ENCODE data around the gene PRSS56. TPM values are rescaled to one million over a fixed set of nuclear protein-coding genes. Genes with fewer than 3 reads are reported as not detected.
A peak's percentile ranks its signal among the peaks of the same experiment; 100 is the strongest.

Gene PRSS56
- polyA plus RNA-seq, 3 donors: not detected

- 14% methylated on average over 12 of the region's 21 CpGs for WGBS (ENCODE audit: insufficient coverage)
- peak overlapping the region; percentile 88 for H2AFZ ChIP-seq (ENCODE audit: insufficient read depth, low read depth, low read length, poor library complexity, severe bottlenecking)
- no peak for TF ChIP-seq CTCF (IDR thresholded peaks at IDR 0.05)
- H3K9me3 ChIP-seq (replicated peaks in 1 of 2; ENCODE audit: control insufficient read depth in 1 of 2, insufficient read depth in 1 of 2, low read length in 2 of 2): no peaks in the 10 kb centered on the region
- Mint-ChIP-seq H3K4me1 (peaks cover 71% of the 10 kb centered on the region), H3K9me3 (no peaks in the 10 kb centered on the region), H3K27ac (peak overlapping the region; percentile 95 to 98 (median 96)), H3K36me3 (peaks cover 20 to 47% of the 10 kb centered on the region in 2 donors), H3K4me3 (peak overlapping the region; percentile 97 to 99), H3K27me3 (ENCODE audit: low read depth in 3 of 3) (peaks cover 0 to 1% (median 0%) of the 10 kb centered on the region in 3 donors)
- H3K79me2 ChIP-seq (ENCODE audit: insufficient read depth, low read length): peaks cover 81% of the 10 kb centered on the region
- peaks cover 45 to 62% of the 10 kb centered on the region in 2 donors for H3K4me1 ChIP-seq (ENCODE audit: control insufficient read depth in 1 of 2, insufficient read depth in 2 of 2, low read length in 2 of 2)
- intact Hi-C loops (cut with micrococcal nuclease): loop anchor here (2.0 to 10.0 kb wide), 3 partner anchors 145 to 1085 kb away; partner anchors contain the start of genes GIGYF2 (in 2 of the 2) and NCL (in 1 of the 2)
- H3K9ac ChIP-seq (ENCODE audit: insufficient read depth, low read length, poor library complexity, severe bottlenecking): peak overlapping the region; percentile 97
- DNase-seq: no peak
- peak overlapping the region; percentile 64 to 88 (median 74) for H3K4me3 ChIP-seq (replicated peaks in 1 of 3; ENCODE audit: low read depth in 2 of 3, low read length in 3 of 3)
- peaks cover 59% of the 10 kb centered on the region for H4K20me1 ChIP-seq (ENCODE audit: insufficient read depth, low read length)
- peaks cover 0 to 27% of the 10 kb centered on the region in 2 donors for H3K36me3 ChIP-seq (replicated peaks in 1 of 2; ENCODE audit: control insufficient read depth in 1 of 2, insufficient read depth in 2 of 2, low read length in 2 of 2)
- H3K27me3 ChIP-seq (ENCODE audit: control insufficient read depth in 2 of 2, insufficient read depth in 2 of 2, low read length in 2 of 2): no peaks in the 10 kb centered on the region
- H3K4me2 ChIP-seq (replicated peaks; ENCODE audit: extremely low read depth, low read length, poor library complexity, severe bottlenecking): peak overlapping the region; percentile 94
- peak overlapping the region; percentile 94 for H3K27ac ChIP-seq (ENCODE audit: low read depth in 1 of 2, low read length in 2 of 2)
Observed at GRCh38 chr2:232549655-232550353, 29.6 kb downstream of the PRSS56 start.

- H4K20me1 ChIP-seq (ENCODE audit: insufficient read depth, low read length): peaks cover 63% of the 10 kb centered on the region
- Mint-ChIP-seq H3K4me3 (peak within 1 kb of the TSS; percentile 97 to 99), H3K27ac (peak within 1 kb of the TSS; percentile 95 to 98 (median 96)), H3K9me3 (no peaks in the 10 kb centered on the region), H3K27me3 (ENCODE audit: low read depth in 3 of 3) (peaks cover 0 to 1% (median 0%) of the 10 kb centered on the region in 3 donors), H3K36me3 (peaks cover 21 to 49% of the 10 kb centered on the region in 2 donors), H3K4me1 (peaks cover 71% of the 10 kb centered on the region)
- WGBS (ENCODE audit: insufficient coverage): under 1% methylated on average over 64 of the region's 81 CpGs
- DNase-seq: peak; percentile 90 to 94 (median 93)
- intact Hi-C loops (cut with micrococcal nuclease): loop anchor here (2.0 to 10.0 kb wide), 3 partner anchors 144 to 1086 kb away; partner anchors contain the start of genes GIGYF2 (in 2 of the 2) and NCL (in 1 of the 2)
- H3K4me3 ChIP-seq (replicated peaks in 1 of 3; ENCODE audit: low read depth in 2 of 3, low read length in 3 of 3): peak within 1 kb of the TSS; percentile 64 to 88 (median 74)
- TF ChIP-seq CTCF (IDR thresholded peaks at IDR 0.05): peak; percentile 43
- peaks cover 0 to 34% of the 10 kb centered on the region in 2 donors for H3K36me3 ChIP-seq (replicated peaks in 1 of 2; ENCODE audit: control insufficient read depth in 1 of 2, insufficient read depth in 2 of 2, low read length in 2 of 2)
- no peaks in the 10 kb centered on the region for H3K9me3 ChIP-seq (replicated peaks in 1 of 2; ENCODE audit: control insufficient read depth in 1 of 2, insufficient read depth in 1 of 2, low read length in 2 of 2)
- peaks cover 86% of the 10 kb centered on the region for H3K79me2 ChIP-seq (ENCODE audit: insufficient read depth, low read length)
- H2AFZ ChIP-seq (ENCODE audit: insufficient read depth, low read depth, low read length, poor library complexity, severe bottlenecking): peak within 1 kb of the TSS; percentile 88
- peaks cover 46 to 62% of the 10 kb centered on the region in 2 donors for H3K4me1 ChIP-seq (ENCODE audit: control insufficient read depth in 1 of 2, insufficient read depth in 2 of 2, low read length in 2 of 2)
- H3K4me2 ChIP-seq (replicated peaks; ENCODE audit: extremely low read depth, low read length, poor library complexity, severe bottlenecking): peak within 1 kb of the TSS; percentile 94
- no peaks in the 10 kb centered on the region for H3K27me3 ChIP-seq (ENCODE audit: control insufficient read depth in 2 of 2, insufficient read depth in 2 of 2, low read length in 2 of 2)
- H3K9ac ChIP-seq (ENCODE audit: insufficient read depth, low read length, poor library complexity, severe bottlenecking): peak within 1 kb of the TSS; percentile 97
- H3K27ac ChIP-seq (ENCODE audit: low read depth in 1 of 2, low read length in 2 of 2): peak within 1 kb of the TSS; percentile 94
Observed at GRCh38 chr2:232550354-232551249, 30.4 kb downstream of the PRSS56 start, which contains the start of the genes EIF4E2 and TIGD1. TSS of gene EIF4E2 (plus strand) at chr2:232550689. CDS start at chr2:232550725, 36 bp downstream. TSS of gene TIGD1 (minus strand) at chr2:232550557. CDS start at chr2:232549882, 675 bp downstream.

Measured in CD14-positive monocyte (primary cell).